Hepatic stellate cell (primary cell): ENCODE results near the gene SRF.
"Not testable (repeated sequence)": the region's sequence is repeated elsewhere in the genome, so short reads cannot be mapped to it uniquely, and the experiment has no call there.

Experiments
- DNase-seq: peaks from one replicate; pipeline ENCODE4 v3.0.0; 2011; ENCODE audit warnings: low spot score

SRF gene

DNA sequence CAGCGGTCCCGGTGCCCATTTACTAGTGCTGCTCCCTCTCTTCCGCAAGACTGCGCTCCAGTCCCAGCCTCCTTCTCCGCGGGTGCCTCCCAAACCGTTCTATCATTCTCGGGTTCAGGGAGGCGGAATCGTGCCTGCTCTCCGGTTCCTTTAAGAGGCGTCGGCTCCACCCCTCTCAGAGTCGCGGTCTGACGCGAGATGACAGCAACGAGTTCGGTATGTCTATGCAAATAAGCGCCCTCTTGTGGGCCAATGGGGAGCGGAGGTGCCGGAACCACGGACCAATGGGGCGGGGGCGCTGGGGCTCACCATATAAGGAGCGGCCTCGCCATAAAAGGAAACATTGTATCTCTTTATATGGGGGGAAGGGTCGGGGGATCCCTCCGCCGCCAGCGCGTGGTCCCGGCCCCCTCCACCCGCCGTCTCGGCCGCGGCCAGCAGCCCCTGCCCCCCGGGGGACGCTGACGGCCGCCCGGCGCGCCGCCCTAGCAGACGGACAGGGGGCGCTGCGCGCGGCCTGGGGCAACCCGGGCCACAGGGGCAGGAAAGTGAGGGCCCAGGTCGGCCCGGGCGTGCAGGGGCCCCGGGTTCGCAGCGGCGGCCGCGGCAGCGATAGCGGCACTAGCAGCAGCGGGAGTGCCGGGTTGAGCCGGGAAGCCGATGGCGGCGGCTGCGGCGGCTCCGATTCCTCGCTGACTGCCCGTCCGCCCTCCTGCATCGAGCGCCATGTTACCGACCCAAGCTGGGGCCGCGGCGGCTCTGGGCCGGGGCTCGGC is at the start of gene SRF:
Gene SRF, plus strand, starts transcription at position 339 of the 776 bp plus-strand sequence. Its CDS starts 388 bp downstream, at position 727.
- DNase-seq: peak; percentile 96

DNA sequence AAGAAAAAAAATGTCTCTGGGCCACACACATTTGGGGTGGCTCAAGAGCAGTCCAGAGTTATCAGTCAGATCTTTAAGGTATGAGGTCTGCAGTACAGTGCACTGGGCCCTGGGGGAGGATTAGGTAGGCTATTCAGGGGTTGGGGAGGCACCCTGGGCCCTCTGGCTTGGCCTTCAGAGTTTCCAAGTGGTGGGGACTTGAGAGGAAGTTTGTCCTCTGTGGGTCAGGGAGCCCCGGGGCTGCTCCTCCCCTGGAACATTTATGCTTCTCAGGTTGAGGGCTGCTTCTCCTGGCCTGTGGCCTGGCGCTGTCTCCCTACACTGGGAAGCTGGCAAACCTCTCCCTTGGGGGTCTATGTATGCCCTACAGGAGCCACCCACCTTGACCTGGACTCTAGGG is 48.9 kb upstream of the SRF start:
- DNase-seq: no peak

DNA sequence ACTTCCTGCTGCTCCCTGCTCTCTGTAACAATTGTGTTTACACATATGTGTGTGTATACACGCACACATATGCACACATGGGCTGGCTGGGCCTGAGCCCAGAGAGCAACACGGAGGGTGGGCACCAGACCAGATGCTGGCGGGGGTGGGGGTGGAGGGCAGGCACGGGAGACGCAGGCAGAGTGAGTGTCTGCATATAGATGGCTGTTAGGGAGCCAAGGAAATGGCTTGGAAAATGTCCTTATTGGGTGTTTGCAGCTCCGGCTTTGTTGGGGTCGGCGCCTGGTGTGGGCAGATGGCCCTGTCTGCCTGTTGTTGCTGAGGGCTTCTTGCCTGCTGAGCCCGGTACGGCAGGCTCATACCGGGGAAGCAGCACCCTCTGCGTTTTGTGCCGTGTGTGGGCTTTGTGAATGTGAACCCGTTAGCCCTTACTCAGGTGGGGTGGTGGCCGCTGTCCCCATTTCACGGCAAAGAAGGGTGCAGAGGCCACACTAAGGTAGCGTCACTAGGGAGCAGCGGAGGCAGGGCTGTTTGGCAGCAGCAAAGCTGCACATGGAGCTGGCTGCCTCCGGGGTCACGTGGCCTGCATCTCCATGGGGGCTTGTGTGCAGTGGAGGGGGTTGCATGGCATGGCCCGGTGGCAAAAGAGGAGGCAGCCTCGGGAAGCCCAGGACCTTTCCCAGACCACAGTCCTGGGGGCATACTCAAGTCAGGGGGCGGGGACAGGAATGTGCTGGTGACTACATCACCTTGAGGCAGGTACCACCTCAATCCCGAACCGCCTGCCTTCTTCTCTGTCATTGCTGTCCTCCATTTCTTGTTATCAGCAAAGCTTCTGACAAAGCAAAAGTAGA is 47.4 kb upstream of the SRF start:
- no peak for DNase-seq

DNA sequence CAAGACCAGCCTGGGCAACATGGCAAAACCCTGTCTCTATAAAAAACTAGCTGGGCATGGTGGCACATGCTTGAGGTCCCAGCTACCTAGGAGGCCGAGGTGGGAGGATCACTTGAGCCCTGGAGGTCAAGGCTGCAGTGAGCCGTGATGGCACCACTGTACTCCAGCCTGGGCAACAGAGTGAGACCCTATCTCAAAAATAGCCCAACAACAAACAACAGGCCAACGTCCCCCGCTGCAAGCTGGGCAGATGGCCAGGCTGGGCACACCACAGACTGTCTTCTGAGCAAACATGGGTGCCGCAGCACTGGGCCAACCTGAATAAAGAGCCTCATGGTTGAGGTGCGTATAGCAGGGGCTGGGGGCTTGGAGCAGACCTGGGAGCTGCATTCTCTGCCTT is 46.6 kb upstream of the SRF start:
- DNase-seq: no peak

DNA sequence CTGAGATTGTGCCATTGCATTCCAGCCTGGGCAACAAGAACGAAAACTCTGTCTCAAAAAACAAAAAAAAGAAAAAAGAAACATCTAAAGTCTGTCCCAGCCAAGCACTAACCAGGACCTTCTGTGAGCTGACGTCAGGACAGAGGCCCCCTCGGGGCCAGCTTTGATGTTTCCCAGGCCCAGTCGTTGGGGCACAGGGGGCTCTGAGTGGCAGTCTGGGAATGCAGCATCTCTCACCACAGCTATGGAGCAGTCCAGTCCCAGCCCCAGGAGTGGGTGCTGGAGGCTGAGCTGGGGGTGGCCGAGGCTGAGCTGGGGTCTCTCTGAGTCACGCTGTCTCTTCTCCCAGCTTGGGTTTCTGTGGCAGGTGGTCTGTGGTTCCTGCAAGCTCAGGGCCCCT is 46.0 kb upstream of the SRF start:
- peak; percentile 86 for DNase-seq

DNA sequence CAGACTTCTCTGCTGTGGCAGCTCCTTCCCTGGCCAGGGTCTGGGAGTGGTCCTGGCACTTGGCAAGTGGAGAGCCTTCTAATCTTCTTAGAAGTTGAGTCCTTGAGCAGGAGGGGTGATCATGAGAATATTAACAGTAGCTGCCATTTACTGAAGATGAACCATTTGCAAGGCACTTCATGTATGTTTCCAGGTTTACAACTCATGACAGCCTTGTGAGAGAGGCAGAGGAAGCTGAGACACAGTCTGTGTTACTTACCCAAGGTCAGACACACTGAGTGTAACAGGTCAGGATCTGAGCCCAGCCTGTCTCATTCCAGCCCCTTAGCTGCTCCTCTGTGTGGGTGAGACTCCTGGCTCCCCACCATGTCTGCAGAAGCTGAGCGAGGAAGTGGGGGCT is 45.5 kb upstream of the SRF start:
- no peak for DNase-seq

DNA sequence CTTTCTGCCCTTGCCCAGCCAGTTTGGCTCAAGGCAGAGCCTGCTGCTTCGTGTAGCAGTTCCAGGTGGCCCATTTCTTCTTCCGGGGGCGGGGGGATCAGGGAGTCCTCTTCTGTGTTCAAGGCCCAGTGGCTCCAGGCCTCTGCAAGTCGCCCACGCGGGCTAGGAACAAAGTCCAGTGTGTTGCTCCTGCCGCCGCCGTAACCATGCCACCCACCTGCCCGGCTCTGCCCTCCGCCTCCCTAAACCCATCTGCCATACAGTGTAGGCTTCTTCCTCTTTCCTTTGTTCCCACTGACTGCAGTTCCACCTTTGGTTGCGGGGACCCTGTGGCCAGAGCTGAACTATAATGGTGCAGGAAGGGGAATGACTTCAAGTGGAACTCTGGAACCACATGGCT is 43.9 kb upstream of the SRF start:
- DNase-seq: no peak

DNA sequence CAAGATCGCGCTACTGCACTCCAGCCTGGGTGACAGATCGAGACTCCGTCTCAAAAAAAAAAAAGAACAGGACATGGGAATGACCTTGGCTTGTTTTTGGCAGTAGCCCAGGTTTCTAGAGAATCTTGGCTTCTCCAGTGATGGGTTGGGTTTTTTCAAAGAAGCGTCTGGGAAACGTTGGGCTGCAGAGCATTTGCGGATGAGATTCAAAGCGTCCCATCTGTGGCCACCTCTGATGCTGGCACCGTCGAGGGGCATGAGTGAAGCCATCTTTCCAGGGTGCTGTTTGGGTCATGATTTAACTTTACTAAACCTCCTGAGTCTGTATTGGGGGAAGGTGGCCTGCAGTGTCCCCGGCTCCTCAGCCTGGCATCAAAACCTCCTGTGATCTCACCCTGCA is 43.2 kb upstream of the SRF start:
- no peak for DNase-seq

DNA sequence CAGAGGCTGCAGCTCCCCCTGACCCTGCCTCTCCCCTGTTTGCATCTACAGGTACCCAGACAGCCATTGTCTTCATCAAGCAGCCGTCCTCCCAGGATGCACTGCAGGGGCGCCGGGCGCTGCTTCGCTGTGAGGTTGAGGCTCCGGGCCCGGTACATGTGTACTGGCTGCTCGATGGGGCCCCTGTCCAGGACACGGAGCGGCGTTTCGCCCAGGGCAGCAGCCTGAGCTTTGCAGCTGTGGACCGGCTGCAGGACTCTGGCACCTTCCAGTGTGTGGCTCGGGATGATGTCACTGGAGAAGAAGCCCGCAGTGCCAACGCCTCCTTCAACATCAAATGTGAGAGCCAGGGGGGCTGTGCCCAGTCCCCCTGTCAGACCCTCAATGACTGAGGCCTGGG is 42.1 kb upstream of the SRF start:
- no peak for DNase-seq

DNA sequence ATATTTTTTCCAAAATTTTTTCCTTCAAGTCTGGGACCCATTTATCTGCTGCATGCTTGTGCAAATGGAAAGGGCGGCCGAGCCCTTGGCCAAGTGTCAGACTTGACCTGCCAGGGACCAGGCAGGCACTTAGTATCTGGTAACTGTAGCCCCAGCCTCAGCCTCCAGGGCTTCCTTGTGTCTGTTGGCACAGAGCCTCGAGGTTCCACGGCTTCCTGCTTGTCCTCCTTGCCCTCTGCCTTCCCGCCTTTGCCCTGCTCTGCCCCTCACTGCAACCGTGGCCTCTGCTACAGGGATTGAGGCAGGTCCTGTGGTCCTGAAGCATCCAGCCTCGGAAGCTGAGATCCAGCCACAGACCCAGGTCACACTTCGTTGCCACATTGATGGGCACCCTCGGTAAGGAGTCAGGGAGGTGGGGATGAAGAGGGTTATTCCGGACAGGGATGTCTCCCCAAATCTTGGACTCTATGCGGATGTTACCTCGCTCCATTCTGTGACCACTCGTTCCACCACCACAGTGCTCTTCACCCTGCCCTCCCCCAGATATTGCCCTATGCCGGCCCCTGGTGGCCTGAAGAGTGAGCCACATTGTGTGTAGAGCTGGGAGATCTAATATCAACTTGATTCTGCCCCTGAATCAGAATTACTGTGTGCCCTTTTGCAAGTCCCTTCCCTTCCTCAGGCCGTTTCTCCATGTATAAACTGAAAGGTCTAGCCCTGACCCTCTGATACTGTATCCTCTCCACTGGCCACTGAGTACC is 41.5 kb upstream of the SRF start:
- DNase-seq: peak; percentile 83

DNA sequence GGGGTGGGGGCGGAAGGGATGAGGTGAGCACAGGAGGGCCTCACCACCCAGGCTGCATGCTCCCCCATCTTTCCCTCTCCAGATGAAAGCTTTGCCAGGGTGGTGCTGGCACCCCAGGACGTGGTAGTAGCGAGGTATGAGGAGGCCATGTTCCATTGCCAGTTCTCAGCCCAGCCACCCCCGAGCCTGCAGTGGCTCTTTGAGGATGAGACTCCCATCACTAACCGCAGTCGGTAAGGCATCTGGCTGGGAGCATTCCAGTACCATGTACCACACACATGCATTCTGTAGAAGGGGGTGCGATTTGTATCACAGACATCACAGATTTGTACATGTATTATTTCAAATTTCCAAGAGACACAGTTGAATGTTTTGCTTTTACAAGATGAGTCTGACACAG is 40.6 kb upstream of the SRF start:
- no peak for DNase-seq

DNA sequence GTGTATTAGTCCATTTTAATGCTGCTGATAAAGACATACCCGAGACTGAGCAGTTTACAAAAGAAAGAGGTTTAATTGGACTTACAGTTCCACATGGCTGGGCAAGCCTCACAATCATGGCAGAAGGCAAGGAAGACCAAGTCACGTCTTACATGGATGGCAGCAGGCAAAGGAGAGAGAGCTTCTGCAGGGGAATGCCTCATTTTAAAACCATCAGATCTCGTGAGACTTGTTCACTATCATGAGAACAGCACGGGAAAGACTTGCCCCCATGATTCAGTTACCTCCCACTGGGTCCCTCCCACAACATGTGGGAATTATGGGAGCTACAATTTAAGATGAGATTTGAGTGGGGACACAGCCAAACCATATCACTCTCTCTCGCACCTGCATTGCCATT is 39.7 kb upstream of the SRF start:
- DNase-seq: not testable (repeated sequence)

DNA sequence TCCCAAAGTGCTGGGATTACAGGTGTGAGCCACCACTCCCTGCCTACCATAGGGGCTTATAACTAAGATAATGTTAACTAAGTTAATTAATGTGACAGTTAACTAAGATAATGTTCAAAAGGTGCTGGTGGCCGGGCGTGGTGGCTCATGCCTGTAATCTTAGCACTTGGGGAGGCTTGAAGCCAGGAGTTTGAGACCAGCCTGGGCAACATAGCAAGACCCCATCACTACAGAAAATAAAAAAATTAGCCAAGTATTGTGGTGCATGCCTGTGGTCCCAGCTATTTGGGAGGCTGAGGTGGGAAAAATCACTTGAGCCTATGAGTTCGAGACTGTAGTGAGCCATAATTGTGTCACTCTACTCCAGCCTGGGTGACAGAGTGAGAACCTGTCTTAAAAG is 32.8 kb upstream of the SRF start:
- no peak for DNase-seq

DNA sequence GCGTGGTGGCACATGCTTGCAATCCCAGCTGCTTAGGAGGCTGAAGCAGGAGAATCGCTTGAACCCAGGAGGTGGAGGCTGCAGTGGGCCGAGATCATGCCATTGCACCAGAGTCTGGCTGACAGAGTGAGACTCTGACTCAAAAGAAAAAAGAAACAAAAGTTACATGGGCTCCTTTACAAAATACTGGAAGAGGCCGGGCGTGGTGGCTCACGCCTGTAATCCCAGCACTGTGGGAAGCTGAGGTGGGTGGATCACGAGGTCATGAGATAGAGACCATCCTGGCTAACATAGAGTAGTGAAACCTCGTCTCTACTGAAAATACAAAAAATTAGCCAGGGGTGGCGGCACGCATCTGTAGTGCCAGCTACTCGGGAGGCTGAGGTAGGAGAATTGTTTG is 31.1 kb upstream of the SRF start:
- not testable (repeated sequence) for DNase-seq

DNA sequence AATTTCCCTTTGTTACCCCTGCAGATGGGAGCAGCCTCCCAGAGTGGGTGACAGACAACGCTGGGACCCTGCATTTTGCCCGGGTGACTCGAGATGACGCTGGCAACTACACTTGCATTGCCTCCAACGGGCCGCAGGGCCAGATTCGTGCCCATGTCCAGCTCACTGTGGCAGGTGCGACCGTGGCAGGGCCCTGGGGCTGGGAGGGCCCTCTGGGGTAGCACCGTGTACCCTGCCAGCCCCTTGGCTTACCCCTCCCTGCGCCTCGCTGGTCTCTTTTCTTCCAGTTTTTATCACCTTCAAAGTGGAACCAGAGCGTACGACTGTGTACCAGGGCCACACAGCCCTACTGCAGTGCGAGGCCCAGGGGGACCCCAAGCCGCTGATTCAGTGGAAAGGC is 29.4 kb upstream of the SRF start:
- no peak for DNase-seq

DNA sequence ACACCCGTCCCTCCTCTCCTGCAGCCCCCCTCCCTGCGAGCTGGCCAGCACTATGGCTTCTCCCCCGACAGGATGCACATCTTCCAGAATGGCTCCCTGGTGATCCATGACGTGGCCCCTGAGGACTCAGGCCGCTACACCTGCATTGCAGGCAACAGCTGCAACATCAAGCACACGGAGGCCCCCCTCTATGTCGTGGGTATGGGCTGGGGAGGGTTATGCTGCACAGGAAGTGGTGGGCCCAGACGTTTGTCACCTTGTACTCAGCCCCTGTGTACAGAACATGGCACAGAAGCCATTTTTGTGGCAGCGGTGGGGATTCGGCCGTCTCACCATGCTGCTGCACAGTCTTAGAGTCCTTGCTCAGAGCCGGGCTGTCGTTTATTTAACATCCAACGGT is 29.0 kb upstream of the SRF start:
- no peak for DNase-seq

DNA sequence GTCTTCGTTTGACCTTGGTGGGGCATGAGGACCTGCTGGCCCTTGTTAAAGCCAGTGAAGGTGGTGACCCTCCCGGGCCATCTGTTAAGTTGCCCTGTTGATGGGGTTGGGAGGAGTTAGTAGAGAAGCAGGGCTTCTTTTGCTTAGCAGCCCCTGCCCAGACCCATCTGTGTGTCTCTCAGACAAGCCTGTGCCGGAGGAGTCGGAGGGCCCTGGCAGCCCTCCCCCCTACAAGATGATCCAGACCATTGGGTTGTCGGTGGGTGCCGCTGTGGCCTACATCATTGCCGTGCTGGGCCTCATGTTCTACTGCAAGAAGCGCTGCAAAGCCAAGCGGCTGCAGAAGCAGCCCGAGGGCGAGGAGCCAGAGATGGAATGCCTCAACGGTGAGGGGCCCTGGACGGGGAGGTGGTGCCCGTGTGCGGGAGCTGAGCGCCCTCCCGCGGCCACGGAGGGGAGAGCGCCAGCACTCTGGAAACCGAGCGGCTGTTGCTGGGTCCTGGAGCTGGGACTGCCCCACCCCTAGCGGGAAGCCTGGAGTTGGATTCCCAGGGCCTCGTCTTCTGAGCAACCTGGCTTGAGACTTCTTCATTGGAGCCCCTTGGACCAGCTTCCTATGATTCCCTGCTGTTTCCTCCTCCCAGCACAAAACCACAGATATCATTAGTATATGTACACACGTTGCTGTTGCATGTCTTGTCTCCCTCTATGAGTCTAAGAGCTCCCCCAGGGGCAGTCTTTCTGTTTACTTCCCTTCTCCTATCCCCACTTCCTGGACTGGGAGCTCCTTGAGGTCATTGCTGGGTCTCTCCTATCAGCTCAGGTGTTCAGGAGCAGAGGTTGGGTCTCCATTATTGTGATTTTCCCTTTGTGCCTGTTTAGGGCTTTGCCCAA is 27.6 kb upstream of the SRF start:
- peak; percentile 96 for DNase-seq

DNA sequence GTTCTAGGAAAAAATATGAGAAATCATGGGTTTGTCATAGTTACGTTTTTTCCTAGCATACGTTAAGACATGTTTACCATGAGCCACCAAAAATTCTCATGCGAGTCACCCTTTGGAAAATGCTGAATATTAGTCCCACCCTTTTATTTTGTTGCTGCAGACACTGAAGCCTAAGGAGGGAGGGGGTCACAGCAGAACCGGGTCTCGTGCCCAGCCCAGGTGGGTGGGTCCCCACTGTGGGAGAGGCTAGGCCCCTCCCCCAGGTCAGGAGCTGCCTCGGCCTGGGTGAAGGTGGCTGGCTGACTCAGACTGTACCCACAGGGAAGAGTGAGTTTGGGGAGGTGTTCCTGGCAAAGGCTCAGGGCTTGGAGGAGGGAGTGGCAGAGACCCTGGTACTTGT is 26.2 kb upstream of the SRF start:
- no peak for DNase-seq

DNA sequence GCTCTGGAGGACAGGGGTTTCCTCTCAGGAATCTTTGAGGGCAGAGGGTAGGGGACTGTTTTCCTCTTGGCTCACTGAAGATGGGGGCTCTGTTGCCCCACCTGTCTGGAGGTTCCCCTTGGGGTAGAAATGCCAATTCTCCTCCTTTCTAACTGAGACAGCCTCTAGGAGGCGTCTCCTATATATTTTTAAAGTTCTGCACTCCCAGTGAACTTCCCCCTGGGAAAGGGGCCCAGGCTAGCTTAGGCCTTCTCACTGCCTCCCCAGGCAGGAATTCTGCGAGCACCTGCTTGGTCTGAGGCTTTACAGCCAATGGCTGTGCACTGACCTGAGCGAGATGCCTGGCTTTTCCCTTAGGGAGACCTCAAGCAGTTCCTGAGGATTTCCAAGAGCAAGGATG is 24.8 kb upstream of the SRF start:
- no peak for DNase-seq

DNA sequence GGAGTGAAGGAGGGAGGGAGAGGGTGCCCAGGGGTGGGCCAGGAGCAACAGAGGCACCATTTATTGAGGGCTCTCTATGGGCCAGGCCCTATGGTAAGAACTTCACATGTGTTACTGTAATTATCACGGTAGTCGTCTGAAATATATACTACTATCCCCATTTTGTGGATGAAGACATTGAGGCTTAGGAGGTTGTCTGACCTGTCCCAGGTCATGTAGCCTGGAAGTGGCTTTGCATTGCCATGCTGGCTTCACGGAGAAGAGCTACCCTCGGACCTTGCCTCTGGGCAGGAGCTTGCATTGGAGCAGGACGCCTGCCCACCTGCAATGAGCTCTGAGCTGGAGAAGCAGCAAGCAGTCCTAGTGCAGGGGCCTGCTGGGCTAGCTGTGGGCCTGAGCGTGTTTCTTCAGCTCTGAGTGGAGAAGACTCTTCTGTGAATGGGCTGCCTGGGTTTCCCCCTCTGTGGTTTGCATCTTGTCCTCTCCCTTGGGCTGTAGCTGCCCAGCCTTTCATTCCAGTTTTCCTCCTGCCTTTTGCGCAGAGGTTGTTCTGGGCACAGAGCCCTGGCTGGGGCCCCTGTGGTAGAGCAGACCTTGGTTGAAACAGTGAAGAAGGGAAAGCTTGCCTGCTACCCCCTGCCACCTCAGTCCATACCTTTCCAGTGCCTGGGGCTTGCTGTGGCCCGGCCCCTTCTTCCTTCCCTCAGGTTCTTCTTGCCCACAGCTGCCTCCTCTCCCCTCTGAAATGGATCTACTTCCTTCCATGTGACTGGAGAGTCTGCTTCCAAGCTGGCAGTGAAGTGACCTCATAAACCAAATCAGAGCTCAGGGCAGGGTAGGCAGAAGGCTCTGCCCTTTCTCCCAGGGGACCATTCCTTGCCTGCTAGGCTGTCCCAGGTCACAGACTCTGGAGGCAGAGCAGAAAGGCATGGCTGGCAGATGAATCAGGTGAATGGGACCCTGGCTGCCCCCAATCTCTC is 24.1 kb upstream of the SRF start:
- no peak for DNase-seq
